HFFc6 (cell line): ENCODE measurements around the gene ZNF726. TPM values are rescaled to one million over a fixed set of nuclear protein-coding genes. Genes with fewer than 3 reads are reported as not detected.
"Not testable (repeated sequence)": the region's sequence is repeated elsewhere in the genome, so short reads cannot be mapped to it uniquely, and the experiment has no call there.

ENCODE experiments used
- DNase-seq: peaks from one replicate; pipeline ENCODE4 v3.0.0-alpha.2; 2018
- H3K27ac Mint-ChIP-seq: 2 replicates; pipeline ENCODE4 v1.8.0; 2020; ENCODE audit warnings: mild to moderate bottlenecking, mixed read lengths
- H3K27me3 Mint-ChIP-seq: 2 replicates; pipeline ENCODE4 v1.8.0; 2021; ENCODE audit warnings: mild to moderate bottlenecking, moderate library complexity, mixed read lengths; ENCODE audit not compliant: insufficient read depth
- H3K36me3 Mint-ChIP-seq: 2 replicates; pipeline ENCODE4 v1.8.0; 2021; ENCODE audit warnings: low read depth, mixed read lengths
- H3K4me1 Mint-ChIP-seq: 2 replicates; pipeline ENCODE4 v1.8.0; 2020; ENCODE audit warnings: low read depth, mixed read lengths
- H3K4me3 Mint-ChIP-seq: 2 replicates; pipeline ENCODE4 v1.8.0; 2020; ENCODE audit warnings: mild to moderate bottlenecking, moderate library complexity, mixed read lengths
- H3K9me3 Mint-ChIP-seq: 2 replicates; pipeline ENCODE4 v1.8.0; 2020; ENCODE audit warnings: mild to moderate bottlenecking, mixed read lengths
- CTCF ChIP-seq: fragments of 200-600 bp; sonication (generic); IDR thresholded peaks from 2 replicates; pipeline ENCODE4 v1.5.0; 2021; ENCODE audit warnings: antibody characterized with exemption, mild to moderate bottlenecking
- total RNA-seq, 6 experiments: library from RNA; stranded (reverse); fragmentation: NEBNext Ultra II Directional; extraction: Animal tissue kit (Norgen Biotek cat#: 25700); gene quantifications; 2 replicates in 1 of 6; 3 replicates in 5 of 6; pipeline ENCODE4 v1.2.3, GENCODE V29; 2021

ZNF726 gene
- total RNA-seq, 6 experiments from 2014 or later: 1.1 to 4.0 (median 3.2) TPM

DNA sequence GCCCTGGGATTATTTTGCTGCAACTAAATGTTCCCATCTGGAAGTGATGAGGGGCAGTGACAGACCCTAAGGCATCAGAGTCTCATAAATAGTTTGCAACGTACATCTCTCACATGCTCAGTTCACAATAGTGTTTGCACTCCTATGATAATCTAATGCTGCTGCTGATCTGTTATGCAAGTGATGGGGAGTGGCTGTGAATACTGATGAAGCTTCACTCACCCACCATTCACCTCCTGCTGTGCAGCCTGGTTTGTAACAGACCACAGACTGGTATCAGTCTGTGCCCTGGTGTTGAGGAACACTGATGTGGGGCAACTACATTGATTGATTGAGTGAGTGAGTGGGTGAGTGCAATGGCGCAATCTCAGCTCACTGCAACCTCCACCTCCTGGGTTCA lies 54.9 kb downstream of the ZNF726 start:
- no peaks in the 10 kb centered on the region for H3K4me1 Mint-ChIP-seq
- H3K36me3 Mint-ChIP-seq: no peaks in the 10 kb centered on the region

DNA sequence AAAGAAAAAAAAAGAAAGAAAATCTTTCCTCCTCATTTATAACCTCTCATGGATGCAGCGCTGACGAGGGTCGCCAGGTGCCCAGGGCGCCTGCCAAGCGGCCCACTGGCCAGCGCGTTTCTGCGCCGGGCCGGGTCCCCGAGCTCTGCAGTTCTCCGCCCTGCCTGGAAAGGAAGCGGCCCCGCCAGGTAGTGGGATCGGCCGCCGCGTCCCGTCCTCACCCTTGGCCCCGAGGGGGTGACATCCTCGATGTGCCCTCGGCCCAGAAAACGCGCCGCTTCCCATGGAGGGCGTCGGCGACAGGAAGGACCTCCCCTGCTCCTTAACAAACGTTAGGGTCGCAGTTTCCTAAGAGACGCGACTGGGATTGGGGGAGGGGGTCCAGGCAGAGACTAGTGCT lies 56.9 kb downstream of the ZNF726 start:
- H3K9me3 Mint-ChIP-seq: peaks cover 7% of the 10 kb centered on the region
- no peak overlapping the region for H3K27ac Mint-ChIP-seq
- peaks cover 10% of the 10 kb centered on the region for H3K27me3 Mint-ChIP-seq
- no peak overlapping the region for H3K4me3 Mint-ChIP-seq
- H3K4me1 Mint-ChIP-seq: no peaks in the 10 kb centered on the region
- no peak for TF ChIP-seq CTCF
- no peaks in the 10 kb centered on the region for H3K36me3 Mint-ChIP-seq
- DNase-seq: no peak

More for the DNA sequence above, 54.9 kb downstream of the ZNF726 start:
- no peak for TF ChIP-seq CTCF
- H3K27me3 Mint-ChIP-seq: peaks cover 10% of the 10 kb centered on the region
- H3K9me3 Mint-ChIP-seq: peaks cover 12% of the 10 kb centered on the region
- DNase-seq: no peak
- no peak overlapping the region for H3K4me3 Mint-ChIP-seq
- no peak overlapping the region for H3K27ac Mint-ChIP-seq

- DNase-seq: no peak
- H3K27ac Mint-ChIP-seq: no peak overlapping the region
- peaks cover 7% of the 10 kb centered on the region for H3K9me3 Mint-ChIP-seq
- no peaks in the 10 kb centered on the region for H3K4me1 Mint-ChIP-seq
- no peaks in the 10 kb centered on the region for H3K36me3 Mint-ChIP-seq
- H3K4me3 Mint-ChIP-seq: no peak overlapping the region
- H3K27me3 Mint-ChIP-seq: peaks cover 10% of the 10 kb centered on the region
- no peak for TF ChIP-seq CTCF
Observed at GRCh38 chr19:23972161-23972560, 57.5 kb downstream of the ZNF726 start.

- H3K9me3 Mint-ChIP-seq: peaks cover 7% of the 10 kb centered on the region
Observed at GRCh38 chr19:23974941-23975340, 60.3 kb downstream of the ZNF726 start.

GRCh38 chr19:23976631-23977030 lies 61.9 kb downstream of the ZNF726 start:
- not testable (repeated sequence) for H3K27me3 Mint-ChIP-seq, H3K4me1 Mint-ChIP-seq, H3K27ac Mint-ChIP-seq, H3K36me3 Mint-ChIP-seq, DNase-seq, H3K4me3 Mint-ChIP-seq, H3K9me3 Mint-ChIP-seq

More at GRCh38 chr19:23974941-23975340, 60.3 kb downstream of the ZNF726 start:
- TF ChIP-seq CTCF: no peak
- Mint-ChIP-seq H3K4me1 (no peaks in the 10 kb centered on the region), H3K27me3 (peaks cover 7% of the 10 kb centered on the region), H3K4me3 (no peak overlapping the region), H3K36me3 (no peaks in the 10 kb centered on the region), H3K27ac (no peak overlapping the region)
- DNase-seq: no peak

DNA sequence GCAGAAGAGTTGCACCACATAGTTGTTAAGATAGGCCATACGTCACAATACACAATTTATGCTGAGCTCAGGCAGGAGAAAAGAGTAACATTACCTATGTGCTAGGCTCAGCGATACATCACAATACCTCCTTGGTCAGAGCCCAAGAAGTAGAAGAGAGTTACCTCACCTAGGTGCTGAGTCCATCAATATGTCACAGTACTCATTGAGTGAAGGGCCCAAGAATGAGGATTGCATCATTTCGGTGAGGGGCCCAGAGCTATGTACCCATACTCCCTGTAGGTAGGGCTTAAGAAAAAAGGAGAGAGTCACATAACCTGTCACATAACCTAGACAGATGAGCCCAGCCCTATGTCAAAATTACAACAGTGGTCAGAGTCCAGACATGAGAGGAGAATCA lies 62.6 kb downstream of the ZNF726 start:
- not testable (repeated sequence) for DNase-seq, H3K27me3 Mint-ChIP-seq, H3K36me3 Mint-ChIP-seq, H3K9me3 Mint-ChIP-seq, H3K4me3 Mint-ChIP-seq, H3K27ac Mint-ChIP-seq, H3K4me1 Mint-ChIP-seq

- no peaks in the 10 kb centered on the region for H3K4me1 Mint-ChIP-seq
- no peak overlapping the region for H3K4me3 Mint-ChIP-seq
- TF ChIP-seq CTCF: no peak
- DNase-seq: no peak
- H3K27ac Mint-ChIP-seq: no peak overlapping the region
- H3K27me3 Mint-ChIP-seq: peaks cover under 1% of the 10 kb centered on the region
- H3K9me3 Mint-ChIP-seq: peaks cover 3% of the 10 kb centered on the region
- no peaks in the 10 kb centered on the region for H3K36me3 Mint-ChIP-seq
Observed at GRCh38 chr19:23978068-23978467, 63.4 kb downstream of the ZNF726 start.
